ENCODE measurements around the gene MADD.

The MADD gene

DNA sequence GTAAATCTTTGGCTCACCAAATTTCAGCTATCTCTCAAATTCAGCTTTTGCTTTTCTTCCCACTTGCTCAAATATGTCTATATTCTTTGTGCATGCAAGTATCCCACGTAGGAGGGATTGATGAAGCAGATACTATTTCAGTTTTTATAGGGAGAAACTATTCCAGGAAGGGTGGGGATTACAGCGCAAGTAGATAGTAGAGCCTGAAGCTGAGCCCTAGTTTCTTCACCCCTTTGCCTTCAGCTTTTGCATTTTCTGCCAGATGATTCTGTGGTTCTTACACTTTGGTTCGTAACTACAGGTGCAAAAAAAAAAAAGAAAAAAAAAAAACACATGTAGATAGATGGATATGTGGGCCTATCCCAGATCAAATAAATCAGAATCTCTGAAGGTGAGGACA, 18.2 kb upstream of the MADD start:
- WGBS (ENCODE audit: extremely low coverage, insufficient coverage, insufficient read length), result no CpG with 5 or more reads among the region's 3 CpGs
- Histone ChIP-seq H3K79me2 (ENCODE audit: control insufficient read depth, insufficient read depth, low read length, poor library complexity) (peaks cover 9% of the 10 kb centered on the region), H4K12ac (ENCODE audit: low read depth, low read length) (no peak overlapping the region), H3K4me3 (ENCODE audit: low read depth, low read length) (no peak overlapping the region), H4K8ac (ENCODE audit: low read depth, low read length) (no peak overlapping the region), H3K79me1 (ENCODE audit: low read length) (peaks cover 15% of the 10 kb centered on the region), H2AK5ac (ENCODE audit: low read length) (no peak overlapping the region), H3K9ac (ENCODE audit: low read length) (no peak overlapping the region), H3K9me3 (ENCODE audit: insufficient read depth, low read depth, low read length) (no peaks in the 10 kb centered on the region), H3K4ac (ENCODE audit: low read depth, low read length) (no peak overlapping the region), H2BK120ac (ENCODE audit: insufficient read depth, low read length, poor library complexity) (no peak overlapping the region), H3K18ac (ENCODE audit: low read length) (no peak overlapping the region), H3K36me3 (ENCODE audit: control insufficient read depth in 1 of 2, insufficient read depth in 2 of 2, low read length in 2 of 2) (peaks cover 2 to 3% of the 10 kb centered on the region in 2 experiments), H3K14ac (ENCODE audit: low read length) (no peak overlapping the region), H2AFZ (ENCODE audit: insufficient read depth, low read length, poor library complexity) (no peak overlapping the region), H3K23ac (ENCODE audit: low read length) (no peak overlapping the region), H4K91ac (ENCODE audit: low read depth, low read length) (no peak overlapping the region), H2BK5ac (ENCODE audit: low read depth, low read length, poor library complexity) (no peak overlapping the region), H3K4me1 (ENCODE audit: control insufficient read depth in 1 of 2, insufficient read depth in 2 of 2, low read length in 2 of 2) (peaks cover 20 to 24% of the 10 kb centered on the region in 2 experiments), H3K4me2 (ENCODE audit: low read length) (no peak overlapping the region), H3K27me3 (ENCODE audit: insufficient read depth, low read length) (no peaks in the 10 kb centered on the region), H3K27ac (ENCODE audit: low read depth, low read length) (no peak overlapping the region), H2BK12ac (ENCODE audit: low read length) (no peak overlapping the region)
- DNase-seq, result no peak

DNA sequence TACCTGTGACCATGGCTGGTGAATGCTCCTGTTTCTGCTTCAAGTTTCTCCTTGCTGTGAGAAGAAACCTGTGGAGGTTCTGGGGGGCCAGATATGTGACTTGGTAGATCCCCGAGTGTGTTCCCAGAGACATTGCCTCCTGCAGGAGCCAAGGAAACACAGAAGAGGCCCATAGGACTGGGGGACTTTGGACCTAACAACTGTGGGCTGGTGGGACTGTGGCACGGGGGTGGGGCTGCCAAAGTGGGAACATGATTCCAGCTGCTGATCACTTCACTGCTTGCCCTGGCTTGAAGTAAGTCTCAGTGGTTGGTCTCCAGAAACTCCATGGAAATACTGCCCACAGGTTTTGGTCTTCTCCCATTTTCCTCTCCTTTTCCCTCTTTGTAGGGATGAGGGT, 16.3 kb upstream of the MADD start:
- Histone ChIP-seq H3K9me3 (ENCODE audit: insufficient read depth, low read depth, low read length) (no peaks in the 10 kb centered on the region), H3K4ac (ENCODE audit: low read depth, low read length) (no peak overlapping the region), H3K27ac (ENCODE audit: low read depth, low read length) (no peak overlapping the region), H2BK12ac (ENCODE audit: low read length) (no peak overlapping the region), H3K4me2 (ENCODE audit: low read length) (no peak overlapping the region), H2AK5ac (ENCODE audit: low read length) (no peak overlapping the region), H3K79me2 (ENCODE audit: control insufficient read depth, insufficient read depth, low read length, poor library complexity) (peaks cover 6% of the 10 kb centered on the region), H3K9ac (ENCODE audit: low read length) (no peak overlapping the region), H2BK120ac (ENCODE audit: insufficient read depth, low read length, poor library complexity) (no peak overlapping the region), H4K91ac (ENCODE audit: low read depth, low read length) (no peak overlapping the region), H3K27me3 (ENCODE audit: insufficient read depth, low read length) (no peaks in the 10 kb centered on the region), H3K4me3 (ENCODE audit: low read depth, low read length) (no peak overlapping the region), H2BK5ac (ENCODE audit: low read depth, low read length, poor library complexity) (no peak overlapping the region), H3K14ac (ENCODE audit: low read length) (no peak overlapping the region), H3K18ac (ENCODE audit: low read length) (no peak overlapping the region), H3K23ac (ENCODE audit: low read length) (no peak overlapping the region), H4K12ac (ENCODE audit: low read depth, low read length) (no peak overlapping the region), H3K79me1 (ENCODE audit: low read length) (peaks cover 23% of the 10 kb centered on the region), H2AFZ (ENCODE audit: insufficient read depth, low read length, poor library complexity) (no peak overlapping the region), H3K36me3 (ENCODE audit: control insufficient read depth in 1 of 2, insufficient read depth in 2 of 2, low read length in 2 of 2) (no peaks in the 10 kb centered on the region), H4K8ac (ENCODE audit: low read depth, low read length) (no peak overlapping the region), H3K4me1 (ENCODE audit: control insufficient read depth in 1 of 2, insufficient read depth in 2 of 2, low read length in 2 of 2) (peaks cover 28 to 33% of the 10 kb centered on the region in 2 experiments)
- no CpG with 5 or more reads among the region's 2 CpGs for WGBS (ENCODE audit: extremely low coverage, insufficient coverage, insufficient read length)
- no peak for DNase-seq

DNA sequence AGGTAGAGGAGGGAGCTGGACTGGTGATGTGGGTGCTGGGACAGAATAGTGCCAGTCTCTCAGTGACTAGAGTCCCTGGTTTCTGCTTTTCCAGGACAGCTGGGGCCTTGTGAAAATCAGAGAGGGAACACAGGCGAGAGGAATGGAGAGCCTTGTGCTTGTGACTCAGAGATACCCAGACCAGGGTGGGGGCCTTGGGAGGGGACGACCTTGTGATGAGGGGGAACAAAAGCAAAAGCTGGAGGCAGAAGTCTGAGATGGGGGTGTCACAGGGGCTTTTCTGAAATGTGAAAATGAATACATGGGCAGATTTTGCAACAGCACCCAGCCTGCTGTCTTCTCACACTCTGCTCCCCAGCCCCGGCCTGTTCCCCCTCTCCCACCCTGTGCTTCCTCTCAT, 15.5 kb upstream of the MADD start:
- H3K4me3 ChIP-seq (ENCODE audit: low read depth, low read length), result no peak overlapping the region
- H3K79me2 ChIP-seq (ENCODE audit: control insufficient read depth, insufficient read depth, low read length, poor library complexity), result no peaks in the 10 kb centered on the region
- no peak overlapping the region for H3K4me2 ChIP-seq (ENCODE audit: low read length)
- peak in 1 of 2 donors; percentile 35 for DNase-seq
- no peak overlapping the region for H3K14ac ChIP-seq (ENCODE audit: low read length)
- H3K4ac ChIP-seq (ENCODE audit: low read depth, low read length), result no peak overlapping the region
- H3K9ac ChIP-seq (ENCODE audit: low read length), result no peak overlapping the region
- H2BK5ac ChIP-seq (ENCODE audit: low read depth, low read length, poor library complexity), result no peak overlapping the region
- H2BK120ac ChIP-seq (ENCODE audit: insufficient read depth, low read length, poor library complexity), result peak overlapping the region; percentile 17
- peak overlapping the region; percentile 61 for H4K91ac ChIP-seq (ENCODE audit: low read depth, low read length)
- no peak overlapping the region for H3K27ac ChIP-seq (ENCODE audit: low read depth, low read length)
- peak overlapping the region; percentile 12 for H4K12ac ChIP-seq (ENCODE audit: low read depth, low read length)
- H3K9me3 ChIP-seq (ENCODE audit: insufficient read depth, low read depth, low read length), result no peaks in the 10 kb centered on the region
- peaks cover 30 to 32% of the 10 kb centered on the region in 2 experiments for H3K4me1 ChIP-seq (ENCODE audit: control insufficient read depth in 1 of 2, insufficient read depth in 2 of 2, low read length in 2 of 2)
- no peak overlapping the region for H2AFZ ChIP-seq (ENCODE audit: insufficient read depth, low read length, poor library complexity)
- no peak overlapping the region for H3K18ac ChIP-seq (ENCODE audit: low read length)
- no peak overlapping the region for H3K23ac ChIP-seq (ENCODE audit: low read length)
- H4K8ac ChIP-seq (ENCODE audit: low read depth, low read length), result peak overlapping the region; percentile 53
- peaks cover 19% of the 10 kb centered on the region for H3K79me1 ChIP-seq (ENCODE audit: low read length)
- H3K27me3 ChIP-seq (ENCODE audit: insufficient read depth, low read length), result no peaks in the 10 kb centered on the region
- WGBS (ENCODE audit: extremely low coverage, insufficient coverage, insufficient read length), result no CpG with 5 or more reads among the region's 3 CpGs
- H2BK12ac ChIP-seq (ENCODE audit: low read length), result no peak overlapping the region
- H2AK5ac ChIP-seq (ENCODE audit: low read length), result peak overlapping the region; percentile 41
- H3K36me3 ChIP-seq (ENCODE audit: control insufficient read depth in 1 of 2, insufficient read depth in 2 of 2, low read length in 2 of 2), result no peaks in the 10 kb centered on the region

DNA sequence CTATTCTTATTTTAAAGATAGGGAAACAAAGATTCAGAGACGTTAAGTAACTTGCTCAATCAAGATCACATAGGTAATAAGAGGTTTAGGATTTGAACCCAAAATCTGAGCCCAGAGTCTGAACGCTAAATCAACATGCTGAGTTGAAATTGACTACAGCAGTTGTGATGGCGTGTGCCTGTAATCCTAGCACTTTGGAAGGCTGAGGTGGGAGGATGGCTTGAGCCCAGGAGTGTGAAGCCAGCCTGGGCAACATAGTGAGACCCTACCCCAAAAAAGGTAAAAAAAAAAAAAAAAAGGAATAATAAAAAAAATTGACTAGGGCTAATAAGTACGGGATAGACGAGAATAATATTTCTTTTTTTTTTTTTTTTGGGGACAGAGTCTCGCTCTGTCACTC, 13.6 kb upstream of the MADD start:
- Histone ChIP-seq H2BK12ac (ENCODE audit: low read length) (no peak overlapping the region), H3K4me1 (ENCODE audit: control insufficient read depth in 1 of 2, insufficient read depth in 2 of 2, low read length in 2 of 2) (peaks cover 31 to 33% of the 10 kb centered on the region in 2 experiments), H4K8ac (ENCODE audit: low read depth, low read length) (no peak overlapping the region), H3K9ac (ENCODE audit: low read length) (no peak overlapping the region), H3K27me3 (ENCODE audit: insufficient read depth, low read length) (no peaks in the 10 kb centered on the region), H3K18ac (ENCODE audit: low read length) (no peak overlapping the region), H3K9me3 (ENCODE audit: insufficient read depth, low read depth, low read length) (peaks cover 2% of the 10 kb centered on the region), H3K4me3 (ENCODE audit: low read depth, low read length) (no peak overlapping the region), H2AK5ac (ENCODE audit: low read length) (no peak overlapping the region), H2AFZ (ENCODE audit: insufficient read depth, low read length, poor library complexity) (no peak overlapping the region), H3K4me2 (ENCODE audit: low read length) (no peak overlapping the region), H3K4ac (ENCODE audit: low read depth, low read length) (no peak overlapping the region), H4K91ac (ENCODE audit: low read depth, low read length) (no peak overlapping the region), H3K14ac (ENCODE audit: low read length) (no peak overlapping the region), H3K36me3 (ENCODE audit: control insufficient read depth in 1 of 2, insufficient read depth in 2 of 2, low read length in 2 of 2) (peaks cover under 1 to 2% of the 10 kb centered on the region in 2 experiments), H3K79me1 (ENCODE audit: low read length) (peaks cover 23% of the 10 kb centered on the region), H3K27ac (ENCODE audit: low read depth, low read length) (no peak overlapping the region), H3K79me2 (ENCODE audit: control insufficient read depth, insufficient read depth, low read length, poor library complexity) (no peaks in the 10 kb centered on the region), H2BK120ac (ENCODE audit: insufficient read depth, low read length, poor library complexity) (no peak overlapping the region), H2BK5ac (ENCODE audit: low read depth, low read length, poor library complexity) (no peak overlapping the region), H3K23ac (ENCODE audit: low read length) (no peak overlapping the region), H4K12ac (ENCODE audit: low read depth, low read length) (no peak overlapping the region)
- DNase-seq, result no peak
- WGBS (ENCODE audit: extremely low coverage, insufficient coverage, insufficient read length), result no CpG with 5 or more reads among the region's 6 CpGs

All from trophoblast cell (in vitro differentiated cells and primary cell).